NT2/D1 (cell line): ENCODE data around the gene GRM5.

ENCODE experiments used
- DNase-seq: peaks from one replicate; pipeline ENCODE4 v3.0.0-alpha.2; 2011; ENCODE audit warnings: low read depth, low spot score
- H3K27me3 ChIP-seq: 2 replicates; pipeline ENCODE4 v1.6.0; 2011; ENCODE audit warnings: mild to moderate bottlenecking; ENCODE audit not compliant: insufficient read length, insufficient read depth
- H3K36me3 ChIP-seq: 2 replicates; pipeline ENCODE4 v1.6.1; 2011; ENCODE audit warnings: mild to moderate bottlenecking, low read length, mixed read lengths; ENCODE audit not compliant: insufficient read depth, insufficient read length
- H3K4me1 ChIP-seq: 2 replicates; pipeline ENCODE4 v1.5.1; 2011; ENCODE audit not compliant: insufficient read depth, insufficient read length
- H3K4me3 ChIP-seq: 2 replicates; pipeline ENCODE4 v1.5.1; 2011; ENCODE audit warnings: low read depth; ENCODE audit not compliant: insufficient read length
- H3K9ac ChIP-seq: 2 replicates; pipeline ENCODE4 v1.6.0; 2011; ENCODE audit warnings: low read depth; ENCODE audit not compliant: insufficient read length
- H3K9me3 ChIP-seq: 2 replicates; pipeline ENCODE4 v1.5.1; 2011; ENCODE audit warnings: mild to moderate bottlenecking, low read length; ENCODE audit not compliant: insufficient read depth
- SUZ12 ChIP-seq: IDR thresholded peaks from 2 replicates; pipeline ENCODE4 v1.6.1; 2011; ENCODE audit not compliant: insufficient read length, insufficient read depth; ENCODE audit errors: extremely low read depth
- YY1 ChIP-seq: IDR thresholded peaks from 2 replicates; pipeline ENCODE4 v1.6.1; 2011; ENCODE audit not compliant: insufficient read length, insufficient read depth
- ZNF274 ChIP-seq: IDR thresholded peaks from 2 replicates; pipeline ENCODE4 v1.6.1; 2011; ENCODE audit warnings: mild to moderate bottlenecking, low read depth, low read length

Gene GRM5

DNA sequence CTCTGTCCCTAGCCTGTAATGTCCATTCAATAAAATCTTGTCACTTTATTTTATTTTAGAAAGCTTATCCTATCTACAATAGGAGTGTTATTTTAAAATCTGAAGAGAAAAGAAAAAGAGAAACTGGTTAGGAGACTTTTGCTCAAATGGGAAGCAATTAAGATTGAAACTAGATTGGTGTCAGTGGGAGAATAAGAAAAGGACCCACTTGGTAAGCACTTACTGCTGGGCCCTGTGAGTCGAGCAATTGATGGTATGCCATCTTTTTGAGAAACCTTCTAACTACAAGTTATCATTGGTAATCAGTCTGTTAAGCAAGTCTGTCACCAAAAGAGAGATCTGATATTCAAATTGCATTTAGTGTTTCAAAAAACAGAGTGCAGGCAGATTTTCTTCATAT lies 258.4 kb downstream of the GRM5 start:
- DNase-seq, result no peak
- Histone ChIP-seq H3K9me3 (no peaks in the 10 kb centered on the region), H3K27me3 (no peaks in the 10 kb centered on the region), H3K4me1 (no peaks in the 10 kb centered on the region), H3K9ac (no peak overlapping the region), H3K36me3 (no peaks in the 10 kb centered on the region), H3K4me3 (no peak overlapping the region)
- no peak for TF ChIP-seq ZNF274
- TF ChIP-seq YY1, result no peak
- TF ChIP-seq SUZ12, result no peak

DNA sequence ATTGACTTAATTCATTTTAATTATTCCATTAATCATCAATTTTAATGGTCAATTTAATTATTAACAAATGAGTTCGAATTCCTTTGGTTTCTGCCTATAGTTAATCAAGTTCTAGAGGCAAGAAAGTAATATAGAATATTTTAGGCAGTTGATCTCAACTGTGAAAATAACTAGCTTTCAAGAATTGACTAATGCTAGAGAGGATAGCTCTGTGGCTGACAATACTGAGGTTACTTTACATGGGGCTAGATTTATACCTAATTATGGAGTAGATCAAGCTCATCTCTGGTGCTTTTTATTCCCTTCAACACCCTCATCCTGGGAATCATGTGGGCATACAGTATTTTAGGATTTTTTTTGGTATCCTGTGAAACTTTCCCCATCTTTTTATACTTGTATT lies 259.4 kb downstream of the GRM5 start:
- TF ChIP-seq SUZ12 (no peak), YY1 (no peak), ZNF274 (no peak)
- Histone ChIP-seq H3K4me1 (no peaks in the 10 kb centered on the region), H3K36me3 (no peaks in the 10 kb centered on the region), H3K9ac (no peak overlapping the region), H3K27me3 (no peaks in the 10 kb centered on the region), H3K9me3 (no peaks in the 10 kb centered on the region), H3K4me3 (no peak overlapping the region)
- DNase-seq, result no peak

DNA sequence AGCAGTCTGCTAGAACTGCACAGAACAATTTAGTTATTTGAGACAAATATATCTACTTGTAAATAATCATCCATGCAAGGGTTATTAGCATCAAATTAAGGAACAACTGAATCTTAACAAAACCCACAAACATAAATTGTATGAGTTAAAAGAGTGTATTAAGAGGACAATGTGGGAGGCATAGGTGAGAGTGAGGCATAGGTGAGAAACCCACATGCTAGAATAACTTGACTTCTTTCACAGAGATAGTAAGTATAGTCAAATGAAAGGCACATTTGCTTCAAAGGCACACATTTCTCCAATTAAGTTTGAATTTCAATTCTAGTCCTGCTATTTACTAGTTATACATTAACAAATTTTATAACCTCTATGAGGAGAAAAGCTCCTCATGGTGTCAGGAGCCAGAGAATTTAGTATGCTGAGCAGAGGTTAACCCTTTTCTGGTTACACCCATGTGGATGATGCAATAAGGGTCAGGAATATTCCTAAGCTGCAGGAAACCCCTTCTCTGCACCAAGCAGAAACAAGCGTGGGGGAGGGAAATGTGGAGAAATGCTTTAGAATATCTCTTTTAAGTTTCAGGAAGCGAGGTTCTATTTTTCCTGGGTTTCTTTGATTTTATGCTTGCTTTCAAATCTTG lies 264.2 kb downstream of the GRM5 start:
- Histone ChIP-seq H3K27me3 (no peaks in the 10 kb centered on the region), H3K4me1 (no peaks in the 10 kb centered on the region), H3K9ac (no peak overlapping the region), H3K4me3 (no peak overlapping the region), H3K9me3 (no peaks in the 10 kb centered on the region), H3K36me3 (no peaks in the 10 kb centered on the region)
- no peak for DNase-seq
- TF ChIP-seq SUZ12, result no peak
- no peak for TF ChIP-seq ZNF274
- no peak for TF ChIP-seq YY1

DNA sequence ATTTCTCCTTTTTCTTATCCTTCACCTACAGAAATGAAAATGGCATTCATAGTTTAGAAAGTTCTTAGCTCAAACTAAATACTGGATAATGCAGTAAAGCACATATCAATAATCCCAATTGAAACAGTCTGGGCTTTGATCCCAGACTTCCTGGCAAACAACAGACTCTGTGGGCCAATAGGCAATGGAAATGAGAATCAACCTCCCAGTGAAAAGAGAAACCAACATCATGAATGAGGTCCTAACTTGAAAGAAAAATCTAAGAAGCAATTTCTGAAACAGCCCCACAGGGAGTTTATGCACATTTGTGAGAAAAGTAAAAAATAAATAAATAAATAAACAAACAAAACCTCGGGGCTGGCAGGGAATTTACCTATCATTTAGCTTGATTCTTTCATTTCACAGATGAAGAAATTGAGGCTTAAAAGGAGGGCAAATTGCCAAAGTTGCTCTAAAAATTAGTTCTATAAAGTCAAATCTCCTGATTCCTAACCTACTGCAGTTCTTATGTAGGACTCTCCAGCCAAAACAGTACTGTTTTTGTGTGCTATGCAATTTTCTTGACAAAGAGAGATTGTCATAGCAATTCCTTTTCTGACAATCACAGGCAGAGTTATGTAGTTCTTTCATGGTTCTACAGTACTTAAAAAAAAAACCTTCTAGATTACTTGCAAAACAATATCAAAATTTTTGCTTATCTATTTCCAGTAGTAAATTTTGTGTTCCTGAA lies 265.8 kb downstream of the GRM5 start:
- no peak overlapping the region for H3K9ac ChIP-seq
- no peaks in the 10 kb centered on the region for H3K36me3 ChIP-seq
- H3K9me3 ChIP-seq, result no peaks in the 10 kb centered on the region
- no peak for DNase-seq
- no peak overlapping the region for H3K4me3 ChIP-seq
- no peaks in the 10 kb centered on the region for H3K27me3 ChIP-seq
- no peaks in the 10 kb centered on the region for H3K4me1 ChIP-seq
- TF ChIP-seq YY1 (no peak), SUZ12 (no peak)

DNA sequence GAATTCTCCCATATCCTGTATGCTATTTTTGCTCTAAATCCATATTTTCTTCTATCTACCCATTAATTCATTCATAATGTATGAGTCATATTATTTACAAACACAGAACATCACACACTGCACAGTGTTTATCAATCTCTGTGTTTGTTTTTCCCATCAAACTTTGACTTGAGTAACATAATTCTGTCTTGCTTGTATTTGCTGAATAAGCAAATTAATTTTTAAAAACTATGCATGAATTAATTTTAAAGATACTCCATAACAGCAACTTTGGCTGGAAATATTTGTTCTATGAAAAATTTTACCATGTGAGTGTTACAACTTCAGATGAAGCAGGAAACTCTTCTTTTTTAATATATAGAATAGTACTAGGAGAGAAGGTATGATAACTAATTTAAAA lies 275.6 kb downstream of the GRM5 start:
- H3K4me3 ChIP-seq, result no peak overlapping the region
- no peak overlapping the region for H3K9ac ChIP-seq
- no peaks in the 10 kb centered on the region for H3K27me3 ChIP-seq
- H3K9me3 ChIP-seq, result no peaks in the 10 kb centered on the region
- no peak for DNase-seq
- no peaks in the 10 kb centered on the region for H3K4me1 ChIP-seq
- no peaks in the 10 kb centered on the region for H3K36me3 ChIP-seq
- no peak for TF ChIP-seq YY1
- no peak for TF ChIP-seq ZNF274
- TF ChIP-seq SUZ12, result no peak

DNA sequence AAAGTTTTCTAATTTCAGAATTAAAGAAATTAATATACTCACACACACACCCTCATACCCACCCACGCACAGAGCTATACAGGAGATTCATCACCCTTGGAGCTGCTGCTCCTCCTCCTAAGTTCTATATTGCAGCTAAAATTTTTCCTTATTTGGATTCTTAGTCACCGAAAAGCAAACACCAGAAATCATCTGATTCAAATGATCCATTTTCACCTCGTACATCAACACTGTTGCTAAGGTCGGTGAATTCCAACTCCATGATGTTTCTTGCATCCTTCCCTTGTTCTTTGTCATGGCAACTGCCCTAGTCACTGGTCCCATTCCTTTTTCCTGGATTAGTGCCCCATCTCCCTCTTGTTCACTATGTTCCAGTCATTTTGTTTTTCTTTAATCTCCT lies 286.2 kb downstream of the GRM5 start:
- H3K27me3 ChIP-seq, result no peaks in the 10 kb centered on the region
- no peaks in the 10 kb centered on the region for H3K9me3 ChIP-seq
- H3K4me1 ChIP-seq, result no peaks in the 10 kb centered on the region
- no peak overlapping the region for H3K9ac ChIP-seq
- H3K4me3 ChIP-seq, result no peak overlapping the region
- no peaks in the 10 kb centered on the region for H3K36me3 ChIP-seq
- TF ChIP-seq SUZ12, result no peak
- no peak for TF ChIP-seq YY1
- TF ChIP-seq ZNF274, result no peak
- no peak for DNase-seq

DNA sequence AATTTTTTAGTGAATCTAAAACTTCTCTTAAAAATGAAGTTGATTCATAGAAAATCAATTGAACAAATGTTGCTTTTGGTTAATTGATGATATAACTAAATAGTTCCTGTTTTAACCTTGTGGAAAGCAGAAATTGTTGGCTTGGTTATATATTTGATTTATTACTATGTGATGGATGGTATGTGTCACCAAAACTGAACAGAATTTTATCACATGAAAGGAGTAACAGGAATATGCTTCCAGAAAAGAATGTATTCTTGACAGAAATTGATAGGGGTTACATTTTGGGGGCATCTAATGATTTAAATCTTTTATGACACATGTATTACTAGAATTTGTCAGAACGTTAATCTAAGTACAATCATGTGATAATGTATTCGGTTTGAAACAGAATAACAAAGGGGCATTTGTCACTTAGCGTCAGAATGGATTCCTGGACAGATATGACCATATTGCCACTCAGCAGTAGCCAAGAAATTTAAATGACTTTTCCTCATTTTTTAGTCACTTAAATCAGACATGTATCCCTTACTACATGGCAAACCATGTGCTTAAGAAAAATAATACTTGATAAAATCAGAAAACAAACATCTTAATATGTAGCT lies 295.2 kb downstream of the GRM5 start:
- H3K9me3 ChIP-seq, result no peaks in the 10 kb centered on the region
- H3K36me3 ChIP-seq, result no peaks in the 10 kb centered on the region
- no peak for DNase-seq
- H3K4me3 ChIP-seq, result no peak overlapping the region
- H3K27me3 ChIP-seq, result no peaks in the 10 kb centered on the region
- no peak overlapping the region for H3K9ac ChIP-seq
- TF ChIP-seq YY1 (no peak), SUZ12 (no peak), ZNF274 (no peak)
- no peaks in the 10 kb centered on the region for H3K4me1 ChIP-seq
